SK-N-SH (cell line): ENCODE measurements around the gene NRDC.

Experiments
- NRF1 ChIP-seq: IDR thresholded peaks from 2 replicates; pipeline ENCODE4 v1.6.1; 2012; ENCODE audit warnings: low read depth, mild to moderate bottlenecking, low read length
- POLR2AphosphoS5 ChIP-seq: IDR thresholded peaks from 2 replicates; pipeline ENCODE4 v1.6.1; 2012; ENCODE audit warnings: low read depth, low read length
- TF ChIP-seq, protein P1 (sequence below): fragments of 200-600 bp; sonication (generic); IDR thresholded peaks from 2 replicates; pipeline ENCODE4 v1.6.1; 2017; ENCODE audit warnings: antibody characterized with exemption, mild to moderate bottlenecking, moderate library complexity

DNA sequence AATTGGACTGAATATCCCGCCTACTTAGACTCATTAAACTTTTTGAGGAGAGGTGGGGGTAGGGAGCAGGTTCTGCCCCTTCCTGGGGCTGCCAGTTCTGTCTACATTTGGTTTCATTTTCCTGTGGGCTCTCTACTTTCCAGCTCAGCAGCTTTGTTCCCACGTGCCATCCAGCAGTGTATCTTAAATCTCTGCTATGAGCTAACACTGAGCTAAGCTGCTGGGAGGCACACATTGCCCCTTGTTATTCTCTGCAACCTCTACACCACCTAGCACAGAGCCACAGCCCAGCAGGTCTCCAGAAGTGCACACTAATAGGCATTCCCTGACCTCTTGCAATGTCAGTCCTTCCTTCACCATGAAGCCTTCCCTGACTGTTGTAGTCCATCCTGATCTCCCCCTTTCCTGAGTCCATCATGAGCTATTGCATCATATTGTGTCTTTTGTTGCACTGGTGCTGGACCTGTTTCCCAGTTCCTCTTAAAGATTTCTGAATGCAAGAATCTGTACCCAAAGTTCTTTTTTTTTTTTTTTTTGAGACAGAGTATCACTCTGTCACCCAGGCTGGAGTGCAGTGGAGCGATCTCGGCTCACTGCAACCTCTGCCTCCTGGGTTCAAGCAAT lies 28.7 kb upstream of the NRDC start:
- TF ChIP-seq NRF1 = no peak
- TF ChIP-seq, protein P1, sequence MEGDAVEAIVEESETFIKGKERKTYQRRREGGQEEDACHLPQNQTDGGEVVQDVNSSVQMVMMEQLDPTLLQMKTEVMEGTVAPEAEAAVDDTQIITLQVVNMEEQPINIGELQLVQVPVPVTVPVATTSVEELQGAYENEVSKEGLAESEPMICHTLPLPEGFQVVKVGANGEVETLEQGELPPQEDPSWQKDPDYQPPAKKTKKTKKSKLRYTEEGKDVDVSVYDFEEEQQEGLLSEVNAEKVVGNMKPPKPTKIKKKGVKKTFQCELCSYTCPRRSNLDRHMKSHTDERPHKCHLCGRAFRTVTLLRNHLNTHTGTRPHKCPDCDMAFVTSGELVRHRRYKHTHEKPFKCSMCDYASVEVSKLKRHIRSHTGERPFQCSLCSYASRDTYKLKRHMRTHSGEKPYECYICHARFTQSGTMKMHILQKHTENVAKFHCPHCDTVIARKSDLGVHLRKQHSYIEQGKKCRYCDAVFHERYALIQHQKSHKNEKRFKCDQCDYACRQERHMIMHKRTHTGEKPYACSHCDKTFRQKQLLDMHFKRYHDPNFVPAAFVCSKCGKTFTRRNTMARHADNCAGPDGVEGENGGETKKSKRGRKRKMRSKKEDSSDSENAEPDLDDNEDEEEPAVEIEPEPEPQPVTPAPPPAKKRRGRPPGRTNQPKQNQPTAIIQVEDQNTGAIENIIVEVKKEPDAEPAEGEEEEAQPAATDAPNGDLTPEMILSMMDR = no peak
- TF ChIP-seq POLR2AphosphoS5 = no peak
